Measurements from ENCODE around the gene AFG1L.

DNA sequence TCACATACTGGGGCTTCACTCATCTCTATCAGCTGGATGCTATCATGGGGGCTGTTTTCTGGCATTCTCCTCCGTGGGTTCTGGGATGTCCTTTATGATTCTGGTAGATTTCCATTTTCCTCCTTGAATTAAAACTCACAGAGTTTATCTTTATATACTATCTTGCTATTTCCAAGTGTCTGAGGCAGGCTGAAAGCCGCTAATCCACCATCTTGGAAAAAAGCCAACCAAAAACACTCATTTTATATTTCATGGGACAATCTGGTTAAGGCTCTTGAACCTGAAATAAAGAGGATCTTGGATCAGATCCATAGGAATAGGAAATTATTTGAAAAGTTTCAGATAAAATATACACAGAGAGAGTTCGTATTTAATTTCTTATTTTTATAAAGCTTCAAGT lies 86.0 kb downstream of the AFG1L start:
- TF ChIP-seq, protein P1, sequence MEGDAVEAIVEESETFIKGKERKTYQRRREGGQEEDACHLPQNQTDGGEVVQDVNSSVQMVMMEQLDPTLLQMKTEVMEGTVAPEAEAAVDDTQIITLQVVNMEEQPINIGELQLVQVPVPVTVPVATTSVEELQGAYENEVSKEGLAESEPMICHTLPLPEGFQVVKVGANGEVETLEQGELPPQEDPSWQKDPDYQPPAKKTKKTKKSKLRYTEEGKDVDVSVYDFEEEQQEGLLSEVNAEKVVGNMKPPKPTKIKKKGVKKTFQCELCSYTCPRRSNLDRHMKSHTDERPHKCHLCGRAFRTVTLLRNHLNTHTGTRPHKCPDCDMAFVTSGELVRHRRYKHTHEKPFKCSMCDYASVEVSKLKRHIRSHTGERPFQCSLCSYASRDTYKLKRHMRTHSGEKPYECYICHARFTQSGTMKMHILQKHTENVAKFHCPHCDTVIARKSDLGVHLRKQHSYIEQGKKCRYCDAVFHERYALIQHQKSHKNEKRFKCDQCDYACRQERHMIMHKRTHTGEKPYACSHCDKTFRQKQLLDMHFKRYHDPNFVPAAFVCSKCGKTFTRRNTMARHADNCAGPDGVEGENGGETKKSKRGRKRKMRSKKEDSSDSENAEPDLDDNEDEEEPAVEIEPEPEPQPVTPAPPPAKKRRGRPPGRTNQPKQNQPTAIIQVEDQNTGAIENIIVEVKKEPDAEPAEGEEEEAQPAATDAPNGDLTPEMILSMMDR (conservative IDR thresholded peaks at IDR 0.05): no peak
- TF ChIP-seq ZFX (IDR thresholded peaks at IDR 0.05): no peak

All from C4-2B (cell line).